SH-SY5Y (cell line): Measurements from ENCODE around the gene NFATC4.

Experiments used
- GATA2 ChIP-seq: IDR thresholded peaks from 2 replicates; pipeline ENCODE4 v1.6.1; 2011; ENCODE audit warnings: mild to moderate bottlenecking, low read depth, low read length
- GATA3 ChIP-seq: IDR thresholded peaks from 2 replicates; pipeline ENCODE4 v1.6.1; 2011; ENCODE audit warnings: low read depth, mild to moderate bottlenecking, low read length, moderate library complexity

DNA sequence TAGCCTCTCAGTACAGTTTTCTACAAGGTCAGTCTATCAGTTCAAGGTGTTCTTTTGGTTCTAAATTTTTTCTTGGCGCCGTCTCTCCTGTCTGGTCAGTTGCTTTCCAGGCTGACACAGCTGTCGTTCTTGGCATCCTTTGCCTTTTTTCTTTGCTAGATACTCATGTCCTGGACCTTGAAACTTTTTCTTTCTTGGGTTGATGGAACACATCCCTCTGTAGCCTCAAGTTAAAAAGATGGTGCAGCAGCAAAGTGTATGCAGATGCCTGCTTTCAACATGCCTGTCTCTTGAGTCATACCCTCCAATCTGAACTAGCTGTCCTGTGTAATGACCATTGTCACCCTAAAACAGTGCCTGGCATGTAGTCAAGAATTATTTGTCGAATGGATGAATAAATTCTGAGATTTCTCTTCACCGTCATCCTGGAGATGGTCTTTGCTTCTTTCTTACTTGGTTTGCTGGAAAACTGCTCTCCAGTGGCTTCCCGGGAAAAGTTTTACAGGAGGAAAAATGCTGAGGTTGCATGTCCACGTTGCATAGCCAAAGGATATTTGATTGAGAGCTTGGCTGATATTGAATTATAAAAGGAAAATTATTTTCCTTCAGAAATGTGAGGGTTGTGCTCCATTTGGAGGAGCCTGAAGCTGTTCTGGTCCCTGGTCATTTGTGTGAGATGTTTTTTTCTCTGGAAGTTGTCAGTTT lies 35.5 kb downstream of the NFATC4 start:
- no peak for TF ChIP-seq GATA2
- no peak for TF ChIP-seq GATA3
